OCI-LY7 (cell line): ENCODE results near the gene LDLRAD4. TPM values are rescaled to one million over a fixed set of nuclear protein-coding genes. Genes with fewer than 3 reads are reported as not detected.

Experiments used
- BruUV-seq: library from RNA; stranded (reverse); fragments of 400-500 nt; replicated peaks from 2 replicates; lab custom pipeline; 2021; lab: Mats Ljungman, UMichigan
- CTCF ChIA-PET: fragments of 300-600 bp; sonication (Branson Sonifier 250); formaldehyde crosslinking; loops from one replicate; lab custom pipeline; 2022; ENCODE audit warnings: antibody characterized with exemption; ENCODE audit not compliant: unreplicated experiment; lab: Charles Lee
- POLR2A ChIA-PET: fragments of 300-600 bp; sonication (Branson Sonifier 250); formaldehyde crosslinking; loops from one replicate; lab custom pipeline; 2022; ENCODE audit warnings: antibody characterized with exemption; lab: Charles Lee
- DNase-seq: peaks from one replicate; pipeline ENCODE4 v3.0.0-alpha.2; 2015; ENCODE audit warnings: low spot score
- H2AFZ ChIP-seq: fragments of 200-600 bp; sonication (generic), shearing (Covaris generic); 2 replicates; pipeline ENCODE4 v1.6.1; 2014; ENCODE audit warnings: mild to moderate bottlenecking, antibody characterized with exemption, low read length, moderate library complexity
- H3K27ac ChIP-seq: fragments of 200-600 bp; sonication (generic); 2 replicates; pipeline ENCODE4 v1.5.1; 2014; ENCODE audit warnings: mixed run types, low read depth, mild to moderate bottlenecking, moderate library complexity, low read length, inconsistent platforms; ENCODE audit not compliant: poor library complexity, severe bottlenecking
- H3K36me3 ChIP-seq: fragments of 200-600 bp; sonication (generic); 2 replicates; pipeline ENCODE4 v1.6.1; 2014; ENCODE audit warnings: mild to moderate bottlenecking, antibody characterized with exemption, low read length, moderate library complexity, mixed read lengths; ENCODE audit not compliant: insufficient read depth
- H3K4me1 ChIP-seq: fragments of 200-600 bp; sonication (generic); 2 replicates; pipeline ENCODE4 v1.5.1; 2014; ENCODE audit warnings: mild to moderate bottlenecking, low read length; ENCODE audit not compliant: insufficient read depth, poor library complexity, severe bottlenecking
- H3K4me2 ChIP-seq: fragments of 200-600 bp; sonication (generic); 2 replicates; pipeline ENCODE4 v1.6.1; 2014; ENCODE audit warnings: mild to moderate bottlenecking, low read length
- H3K4me3 ChIP-seq: fragments of 200-600 bp; sonication (generic); 2 replicates; pipeline ENCODE4 v1.5.1; 2014; ENCODE audit warnings: mild to moderate bottlenecking, low read depth, low read length; ENCODE audit not compliant: poor library complexity, severe bottlenecking
- H3K79me2 ChIP-seq: fragments of 200-600 bp; sonication (generic); 2 replicates; pipeline ENCODE4 v1.6.1; 2016; ENCODE audit warnings: low read depth, mild to moderate bottlenecking, low read length, moderate library complexity, mixed read lengths; ENCODE audit not compliant: insufficient read depth
- H3K9me2 ChIP-seq: fragments of 200-600 bp; sonication (generic); 2 replicates; pipeline ENCODE4 v1.6.1; 2016; ENCODE audit warnings: mild to moderate bottlenecking, low read length, mixed read lengths; ENCODE audit not compliant: insufficient read depth
- H3K9me3 ChIP-seq: fragments of 200-600 bp; sonication (generic); 2 replicates; pipeline ENCODE4 v1.6.1; 2014; ENCODE audit warnings: mild to moderate bottlenecking, mixed run types, low read length, mixed read lengths
- H4K20me1 ChIP-seq: fragments of 200-600 bp; sonication (generic); 2 replicates; pipeline ENCODE4 v1.6.1; 2014; ENCODE audit warnings: mild to moderate bottlenecking, antibody characterized with exemption, low read length, moderate library complexity, mixed read lengths; ENCODE audit not compliant: insufficient read depth
- CTCF ChIP-seq: fragments of 200-600 bp; sonication (generic); conservative IDR thresholded peaks from 2 replicates; pipeline ENCODE4 v1.5.1; 2014; ENCODE audit warnings: mild to moderate bottlenecking, antibody characterized with exemption, low read length, moderate library complexity, mixed read lengths
- EZH2phosphoT487 ChIP-seq: fragments of 200-600 bp; sonication (generic); IDR thresholded peaks from 2 replicates; pipeline ENCODE4 v1.6.1; 2018; ENCODE audit warnings: low read depth, borderline replicate concordance, mild to moderate bottlenecking, mixed run types, antibody characterized with exemption, low read length, moderate library complexity, mixed read lengths
- intact Hi-C: fragments of 100-400 bp; cut with micrococcal nuclease; formaldehyde crosslinking; loops from one replicate; pipeline ENCODE4 v1.10.0; 2022; ENCODE audit not compliant: unreplicated experiment
- total RNA-seq, 2 experiments: library from RNA; depleted of rRNA in 1 of 2; stranded (reverse); fragments of >200 nt in 1 of 2; shearing (Covaris generic) in 1 of 2; gene quantifications; 2 replicates each; pipeline ENCODE4 v1.2.3, GENCODE V29; 2014 to 2022

Gene LDLRAD4
- total RNA-seq, 2 experiments from 2014 or later, result 26.2 to 43.8 TPM

DNA sequence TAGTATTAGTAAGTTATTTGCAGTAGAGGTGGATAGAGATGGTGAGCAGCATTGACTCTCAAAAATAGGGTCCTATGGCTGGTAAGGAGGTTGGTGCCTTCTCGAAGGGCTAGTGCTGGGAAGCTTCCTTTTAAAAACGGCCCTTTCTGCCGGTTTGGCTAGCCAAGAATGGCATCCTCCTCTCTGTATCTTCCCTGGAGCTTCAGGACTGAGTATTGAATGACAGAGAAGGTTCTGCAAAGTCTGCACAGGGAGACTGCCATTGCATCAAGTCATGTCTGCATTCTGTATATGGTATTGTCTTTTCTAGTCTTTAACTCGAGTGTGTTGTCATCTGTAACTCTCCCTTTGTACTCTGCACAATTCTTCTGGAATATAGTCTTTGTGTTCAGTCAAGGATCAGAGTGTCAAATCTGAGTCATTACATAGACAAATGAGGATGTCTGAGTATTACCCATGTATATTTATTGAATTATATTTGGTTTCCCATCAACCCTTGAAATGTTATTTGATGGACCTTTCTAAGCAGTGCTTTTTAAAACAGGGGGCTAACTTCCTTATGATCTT, 1.1 kb downstream of the LDLRAD4 start:
- intact Hi-C loops, result loop anchor here (10.0 kb wide), 1 partner anchor 315 kb away; no protein-coding TSS in a partner anchor
- TF ChIP-seq CTCF (no peak), EZH2phosphoT487 (no peak)
- H3K27ac ChIP-seq, result no peak overlapping the region
- no peak overlapping the region for H3K4me3 ChIP-seq
- H2AFZ ChIP-seq, result no peak overlapping the region
- no peak overlapping the region for H3K4me2 ChIP-seq
- ChIA-PET POLR2A (interaction anchor here (0.9 kb wide), 1 partner anchor 111 kb away, joined by 4 read pairs; no protein-coding TSS in a partner anchor), CTCF (no interaction called here)
- H3K36me3 ChIP-seq, result no peaks in the 10 kb centered on the region
- H3K79me2 ChIP-seq, result no peaks in the 10 kb centered on the region
- no peaks in the 10 kb centered on the region for H3K9me2 ChIP-seq
- BruUV-seq, result no TSS peak
- no peaks in the 10 kb centered on the region for H3K4me1 ChIP-seq
- no peaks in the 10 kb centered on the region for H3K9me3 ChIP-seq
- DNase-seq, result no peak
- H4K20me1 ChIP-seq, result no peaks in the 10 kb centered on the region

DNA sequence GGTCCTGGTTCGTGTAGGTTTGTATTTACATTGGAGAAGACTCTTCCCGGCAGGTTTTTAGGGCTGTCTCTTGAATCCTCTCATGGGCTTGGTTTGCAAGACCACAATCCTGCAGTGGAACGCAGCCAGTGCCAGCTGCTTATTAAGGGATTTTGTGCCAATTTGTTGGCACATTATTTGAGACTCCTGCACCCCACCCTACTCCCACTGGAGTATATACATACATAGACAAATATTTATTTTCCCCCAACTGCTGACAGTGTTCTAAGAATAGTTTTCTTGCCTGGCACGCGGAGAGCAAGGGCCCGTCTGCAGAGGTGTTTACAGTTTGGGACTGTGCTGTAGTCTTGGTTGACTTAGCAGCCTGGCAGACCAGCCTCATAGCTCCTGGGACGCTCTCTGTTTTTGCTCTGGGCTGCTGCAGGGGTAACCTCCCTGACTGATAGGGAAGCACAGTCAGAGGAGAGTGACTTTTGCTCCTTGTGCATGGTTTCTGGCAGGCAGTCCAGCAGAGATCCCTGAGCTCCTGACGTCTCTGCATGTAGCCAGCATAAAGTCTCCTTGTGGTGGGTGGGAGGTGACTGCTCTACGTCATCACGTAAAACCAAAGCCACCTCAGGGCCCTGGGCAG, 1.9 kb downstream of the LDLRAD4 start:
- intact Hi-C loops, result no loop called here
- no peaks in the 10 kb centered on the region for H3K79me2 ChIP-seq

More for the DNA sequence above, 1.9 kb downstream of the LDLRAD4 start:
- no peak overlapping the region for H3K4me3 ChIP-seq
- H3K9me2 ChIP-seq, result no peaks in the 10 kb centered on the region
- H4K20me1 ChIP-seq, result no peaks in the 10 kb centered on the region
- no peak for DNase-seq
- no TSS peak for BruUV-seq
- H3K27ac ChIP-seq, result no peak overlapping the region
- H2AFZ ChIP-seq, result no peak overlapping the region
- ChIA-PET CTCF (no interaction called here), POLR2A (interaction anchor here (0.6 to 0.9 kb wide), 2 partner anchors 49 to 110 kb away, joined by 3 to 4 read pairs; no protein-coding TSS in a partner anchor)
- TF ChIP-seq CTCF (no peak), EZH2phosphoT487 (no peak)
- H3K4me2 ChIP-seq, result no peak overlapping the region
- H3K9me3 ChIP-seq, result no peaks in the 10 kb centered on the region
- no peaks in the 10 kb centered on the region for H3K36me3 ChIP-seq
- no peaks in the 10 kb centered on the region for H3K4me1 ChIP-seq
